ENCODE results near the gene RABEP2. TPM values are rescaled to one million over a fixed set of nuclear protein-coding genes. Genes with fewer than 3 reads are reported as not detected.
"Not testable (repeated sequence)": the region's sequence is repeated elsewhere in the genome, so short reads cannot be mapped to it uniquely, and the experiment has no call there.

RABEP2 gene
- total and polyA plus RNA-seq, 9 of the 15 experiments (the other 6 are each of a cell fraction or from before 2014, with no cell fraction given) = 0.15 to 13.4 (median 3.5) TPM

- TF ChIP-seq ZNF668 (CRISPR knock-in tag; IDR thresholded peaks at IDR 0.05) (no peak), TGIF2 (CRISPR knock-in tag; IDR thresholded peaks at IDR 0.05) (no peak)
These were observed 18.2 kb upstream of the RABEP2 start (continued) for GRCh38 chr16:28943281-28943680.

GRCh38 chr16:28939825-28940224, 14.8 kb upstream of the RABEP2 start:
- POLR2A ChIA-PET = interaction anchor here (0.6 kb wide), 1 partner anchor 90 kb away, joined by 3 read pairs; no protein-coding TSS in a partner anchor
- H3K4me1 ChIP-seq (replicated peaks in 1 of 2; ENCODE audit: control insufficient read depth in 2 of 2, insufficient read depth in 2 of 2, low read length in 2 of 2) = peaks cover 8 to 35% of the 10 kb centered on the region in 2 experiments; a peak in 4 of 5 replicates
- H3K4me2 ChIP-seq (ENCODE audit: insufficient read depth, low read length); DNase-seq (ENCODE audit: extremely low read depth in 1 of 4, low spot score in 3 of 4); H3K79me2 ChIP-seq (ENCODE audit: control insufficient read depth, insufficient read depth, low read length); H2AFZ ChIP-seq (ENCODE audit: low read depth, low read length); FAIRE-seq; H3K27ac ChIP-seq (ENCODE audit: extremely low read depth, low read depth, low read length); H3K9ac ChIP-seq (ENCODE audit: insufficient read depth in 1 of 2, low read depth in 2 of 2, low read length in 2 of 2); H3K9me3 ChIP-seq (replicated peaks; ENCODE audit: control insufficient read depth, insufficient read depth, low read depth, low read length); H3K4me3 ChIP-seq; H3K27me3 ChIP-seq (ENCODE audit: control insufficient read depth in 2 of 2, insufficient read depth in 2 of 2, low read length in 2 of 2); CTCF ChIA-PET (ENCODE audit: low intra/inter-chr PET ratio); ATAC-seq; H3K36me3 ChIP-seq (ENCODE audit: control insufficient read depth, insufficient read depth, low read length); H3K9me1 ChIP-seq (ENCODE audit: control insufficient read depth, insufficient read depth, low read length); BruUV-seq (replicated peaks); H4K20me1 ChIP-seq (replicated peaks; ENCODE audit: control insufficient read depth, insufficient read depth, low read length): not testable (repeated sequence)
- TF ChIP-seq BCOR (IDR thresholded peaks at IDR 0.05) = 0 out of 2 replicates have a peak, but pooled peaks have one; percentile 45
- intact Hi-C loops (cut with micrococcal nuclease) = loop anchor here (5.0 kb wide), 1 partner anchor 58 kb away; no protein-coding TSS in a partner anchor
- 65% methylated on average over 7 of the region's 7 CpGs for WGBS (ENCODE audit: insufficient coverage, low coverage, missing lambda C conversion rate)
- in situ Hi-C loops (cut with MboI) = loop anchor here (25.0 kb wide), 1 partner anchor 503 kb away; no protein-coding TSS in a partner anchor

DNA sequence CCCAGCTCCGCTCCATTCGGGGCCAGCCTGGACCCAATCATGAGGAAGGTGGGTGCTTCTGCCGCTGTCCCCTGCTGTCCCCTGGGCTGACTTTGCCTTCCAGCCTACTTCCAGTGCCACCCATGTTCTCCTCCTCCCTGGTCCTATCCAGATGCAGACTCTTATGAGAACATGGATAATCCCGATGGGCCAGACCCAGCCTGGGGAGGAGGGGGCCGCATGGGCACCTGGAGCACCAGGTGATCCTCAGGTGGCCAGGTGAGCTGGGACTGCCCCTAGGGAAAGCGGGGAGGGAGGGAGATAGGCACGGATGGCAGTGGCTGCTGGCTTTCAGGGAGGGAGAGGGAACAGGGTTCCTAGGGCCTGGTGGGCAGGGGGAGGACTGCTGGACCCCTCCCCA, 13.7 kb upstream of the RABEP2 start:
- in situ Hi-C loops (cut with MboI) (loop anchor here (25.0 kb wide), 1 partner anchor 501 kb away; no protein-coding TSS in a partner anchor), intact Hi-C loops (cut with micrococcal nuclease) (loop anchor here (5.0 kb wide), 1 partner anchor 56 kb away; no protein-coding TSS in a partner anchor)
- Histone ChIP-seq H3K27me3 (ENCODE audit: control insufficient read depth in 2 of 2, insufficient read depth in 2 of 2, low read length in 2 of 2) (no peaks in the 10 kb centered on the region), H3K27ac (ENCODE audit: extremely low read depth, low read depth, low read length) (no peak overlapping the region), H3K79me2 (ENCODE audit: control insufficient read depth, insufficient read depth, low read length) (peaks cover 9% of the 10 kb centered on the region), H3K9ac (ENCODE audit: insufficient read depth in 1 of 2, low read depth in 2 of 2, low read length in 2 of 2) (peak overlapping the region in 1 of 2 experiments; percentile 48; a peak in 1 of 4 replicates), H3K4me2 (ENCODE audit: insufficient read depth, low read length) (no peak overlapping the region), H4K20me1 (replicated peaks; ENCODE audit: control insufficient read depth, insufficient read depth, low read length) (no peaks in the 10 kb centered on the region), H3K4me3 (no peak overlapping the region), H3K9me1 (ENCODE audit: control insufficient read depth, insufficient read depth, low read length) (no peaks in the 10 kb centered on the region), H3K9me3 (replicated peaks; ENCODE audit: control insufficient read depth, insufficient read depth, low read depth, low read length) (no peaks in the 10 kb centered on the region), H3K4me1 (replicated peaks in 1 of 2; ENCODE audit: control insufficient read depth in 2 of 2, insufficient read depth in 2 of 2, low read length in 2 of 2) (peaks cover 8 to 36% of the 10 kb centered on the region in 2 experiments; a peak in 4 of 5 replicates), H3K36me3 (ENCODE audit: control insufficient read depth, insufficient read depth, low read length) (no peaks in the 10 kb centered on the region), H2AFZ (ENCODE audit: low read depth, low read length) (no peak overlapping the region)
- no peak for FAIRE-seq
- DNase-seq (ENCODE audit: extremely low read depth in 1 of 4, low spot score in 3 of 4) = no peak
- WGBS (ENCODE audit: insufficient coverage, low coverage, missing lambda C conversion rate) = 42% methylated on average over 5 of the region's 7 CpGs
- ChIA-PET POLR2A (interaction anchor here (0.6 kb wide), 1 partner anchor 34 kb away, joined by 3 read pairs; no protein-coding TSS in a partner anchor), CTCF (ENCODE audit: low intra/inter-chr PET ratio) (no interaction called here)
- BruUV-seq (replicated peaks) = no TSS peak
- ATAC-seq = no peak
- TF ChIP-seq HNRNPUL1 (IDR thresholded peaks at IDR 0.05; ENCODE audit: low read length) = no peak
- TF ChIP-seq ARNT (IDR thresholded peaks at IDR 0.05) = no peak
- TF ChIP-seq GMEB1 (CRISPR knock-in tag; IDR thresholded peaks at IDR 0.05) = no peak
- TF ChIP-seq GTF2A2 (tag; IDR thresholded peaks at IDR 0.05) = no peak
- TF ChIP-seq CBFA2T2 (conservative IDR thresholded peaks at IDR 0.05) = no peak
- TF ChIP-seq RFX7 (CRISPR knock-in tag; IDR thresholded peaks at IDR 0.05) = no peak
- TF ChIP-seq THAP12 (CRISPR knock-in tag; IDR thresholded peaks at IDR 0.05) = no peak
